T-helper 1 cell treated with Interleukin-12 subunit alpha and Interleukin-12 subunit beta and Interleukin-4 antibody, amounts not matched to agents 30 ng/mL and 1 ng/mL, for 36 hours (primary cell): ENCODE measurements around the gene ZBP1. TPM values are rescaled to one million over a fixed set of nuclear protein-coding genes. Genes with fewer than 3 reads are reported as not detected.

Experiments used
- intact Hi-C: fragments of 100-400 bp; cut with micrococcal nuclease; formaldehyde crosslinking; loops from one replicate; pipeline ENCODE4 v1.15.1; 2024
- total RNA-seq: library from RNA; stranded (reverse); gene quantifications from 2 replicates; pipeline ENCODE4 v1.2.3, GENCODE V29; 2022

The ZBP1 gene, protein sequence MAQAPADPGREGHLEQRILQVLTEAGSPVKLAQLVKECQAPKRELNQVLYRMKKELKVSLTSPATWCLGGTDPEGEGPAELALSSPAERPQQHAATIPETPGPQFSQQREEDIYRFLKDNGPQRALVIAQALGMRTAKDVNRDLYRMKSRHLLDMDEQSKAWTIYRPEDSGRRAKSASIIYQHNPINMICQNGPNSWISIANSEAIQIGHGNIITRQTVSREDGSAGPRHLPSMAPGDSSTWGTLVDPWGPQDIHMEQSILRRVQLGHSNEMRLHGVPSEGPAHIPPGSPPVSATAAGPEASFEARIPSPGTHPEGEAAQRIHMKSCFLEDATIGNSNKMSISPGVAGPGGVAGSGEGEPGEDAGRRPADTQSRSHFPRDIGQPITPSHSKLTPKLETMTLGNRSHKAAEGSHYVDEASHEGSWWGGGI
- 12.5 TPM in 2 replicates for total RNA-seq

DNA sequence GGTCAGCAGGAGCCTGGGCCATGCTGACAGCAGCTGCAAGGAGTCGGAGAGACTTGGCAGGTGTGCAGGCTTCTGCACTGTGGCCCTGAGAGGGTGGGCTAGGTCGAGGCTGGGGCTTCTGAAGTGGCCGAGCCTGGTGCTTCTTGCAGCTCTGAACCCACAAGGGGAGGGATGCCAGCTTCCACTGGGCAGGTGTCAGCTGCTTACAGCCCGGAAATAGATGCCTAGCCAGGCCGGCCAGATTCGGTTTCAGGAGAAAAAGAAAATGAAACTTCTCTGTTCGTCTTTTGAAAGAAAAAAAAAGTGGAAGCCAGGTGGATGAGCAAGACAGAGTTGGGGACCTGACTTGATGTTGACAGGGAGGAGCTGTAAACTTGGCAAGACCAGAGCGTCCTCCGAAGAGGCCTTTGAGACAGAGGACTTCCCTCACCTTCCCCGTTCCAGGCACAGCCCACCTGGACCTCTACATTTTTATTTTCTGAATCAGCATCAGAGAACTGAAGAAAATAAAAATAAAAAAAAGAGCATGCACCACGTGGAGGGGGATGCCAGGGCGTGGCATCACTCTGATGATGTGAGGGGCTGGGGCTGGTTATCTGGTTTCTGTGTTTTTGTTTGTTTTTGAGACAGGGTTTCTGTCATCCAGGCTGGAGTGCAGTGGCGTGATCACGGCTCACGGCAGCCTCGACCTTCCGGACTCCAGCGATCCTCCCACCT lies at the start of gene ZBP1:
TSS of gene ZBP1 (minus strand) at position 153 of the 717 bp plus-strand sequence. CDS start at position 22, 131 bp downstream.
- intact Hi-C loops, result loop anchor here (2.0 kb wide), 2 partner anchors 90 to 222 kb away; partner anchors contain the start of gene PMEPA1

DNA sequence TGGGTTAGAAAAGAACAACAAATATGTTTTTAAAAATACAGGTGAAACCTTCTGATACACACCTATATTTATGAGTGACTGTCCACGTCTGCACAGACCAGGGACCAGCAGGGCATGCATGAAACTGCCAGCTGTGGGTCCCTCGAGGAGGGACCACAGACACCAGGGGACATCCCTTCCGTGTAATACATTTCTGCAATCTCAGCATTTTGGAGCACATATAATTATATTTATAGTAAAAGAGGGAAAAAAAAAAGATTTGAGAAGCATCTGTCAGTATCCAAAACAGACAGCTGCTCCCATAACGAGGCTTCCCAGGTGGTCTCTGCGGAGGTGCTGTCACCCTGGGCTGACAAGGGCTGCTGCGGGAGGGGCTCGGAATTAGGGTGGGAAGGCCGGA lies 49.4 kb upstream of the ZBP1 start:
- intact Hi-C loops, result no loop called here

DNA sequence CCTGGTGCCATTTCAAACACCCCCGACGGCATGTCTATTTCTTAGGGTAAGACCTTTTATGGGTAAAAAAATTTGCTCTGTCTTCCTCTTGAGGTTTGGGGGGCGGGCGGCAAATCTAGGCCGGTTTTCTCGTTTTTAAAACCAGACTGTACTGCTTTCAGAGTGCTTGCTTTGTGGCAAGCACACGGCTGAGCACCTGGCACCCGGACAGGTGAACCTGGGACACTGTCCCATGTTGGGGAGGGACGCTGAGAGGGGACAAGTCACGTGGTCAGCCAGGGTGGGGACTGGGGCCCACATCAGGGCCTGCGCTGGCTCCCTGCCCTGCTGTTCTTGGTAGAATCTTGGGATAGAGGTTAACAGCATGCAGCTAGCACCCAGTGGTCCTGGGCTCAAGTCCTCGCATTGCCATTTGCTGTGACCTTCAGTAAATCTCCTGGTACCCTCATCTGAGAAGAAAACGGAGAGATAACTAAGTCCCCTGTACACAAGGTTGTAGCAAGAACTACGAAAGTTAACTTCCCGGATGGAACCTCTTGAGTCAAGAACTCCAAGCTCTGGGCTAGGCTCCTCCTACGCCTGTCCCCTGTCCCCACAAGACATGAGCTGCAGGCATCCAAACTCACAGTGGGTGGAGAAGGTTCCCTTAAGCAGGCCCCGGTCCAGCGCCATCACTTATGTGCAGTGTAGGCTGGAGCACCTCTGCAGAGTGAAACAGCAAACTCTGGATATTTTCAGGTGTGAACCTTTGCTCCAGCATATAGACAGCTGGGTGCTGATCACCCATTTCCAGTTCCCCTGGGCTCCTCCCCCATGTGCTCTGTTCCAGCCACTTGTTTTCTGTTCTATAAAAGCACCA lies 47.9 kb upstream of the ZBP1 start:
- intact Hi-C loops, result no loop called here

DNA sequence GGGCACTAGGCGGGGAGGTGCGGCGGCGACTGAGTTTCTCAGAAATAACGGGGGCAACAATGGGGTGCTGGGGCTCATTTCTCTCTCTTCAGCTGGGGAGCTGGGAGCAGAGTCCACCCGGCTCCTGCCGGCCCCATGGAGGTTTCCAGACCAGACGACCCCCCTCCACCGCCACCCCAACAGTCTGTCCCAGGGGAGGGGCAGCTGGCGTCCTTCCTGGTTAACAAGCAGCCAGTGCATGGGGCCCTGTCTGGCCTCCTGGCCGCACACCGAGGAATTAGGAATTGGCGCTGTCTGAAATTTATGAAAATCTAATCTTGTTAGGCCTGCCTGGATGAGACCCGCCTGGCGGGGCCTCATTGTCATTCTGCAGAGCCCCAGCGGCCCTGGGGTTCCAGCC lies 47.2 kb upstream of the ZBP1 start:
- intact Hi-C loops, result no loop called here

DNA sequence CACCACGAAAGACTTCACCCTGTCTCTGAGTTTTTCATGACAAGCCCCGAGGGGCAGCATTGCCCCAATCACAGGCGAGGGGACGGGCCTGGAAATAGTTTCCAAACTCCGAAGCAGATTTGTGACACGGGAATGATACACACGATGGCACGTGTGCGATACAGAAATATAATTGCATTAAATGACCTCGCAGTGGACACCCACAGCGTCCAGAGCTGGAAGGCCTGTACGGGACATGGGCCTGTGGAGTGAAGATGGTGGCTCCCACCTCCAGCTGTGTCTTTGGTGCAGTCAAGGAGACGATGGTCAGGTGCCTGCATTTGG lies 46.6 kb upstream of the ZBP1 start:
- intact Hi-C loops, result no loop called here

DNA sequence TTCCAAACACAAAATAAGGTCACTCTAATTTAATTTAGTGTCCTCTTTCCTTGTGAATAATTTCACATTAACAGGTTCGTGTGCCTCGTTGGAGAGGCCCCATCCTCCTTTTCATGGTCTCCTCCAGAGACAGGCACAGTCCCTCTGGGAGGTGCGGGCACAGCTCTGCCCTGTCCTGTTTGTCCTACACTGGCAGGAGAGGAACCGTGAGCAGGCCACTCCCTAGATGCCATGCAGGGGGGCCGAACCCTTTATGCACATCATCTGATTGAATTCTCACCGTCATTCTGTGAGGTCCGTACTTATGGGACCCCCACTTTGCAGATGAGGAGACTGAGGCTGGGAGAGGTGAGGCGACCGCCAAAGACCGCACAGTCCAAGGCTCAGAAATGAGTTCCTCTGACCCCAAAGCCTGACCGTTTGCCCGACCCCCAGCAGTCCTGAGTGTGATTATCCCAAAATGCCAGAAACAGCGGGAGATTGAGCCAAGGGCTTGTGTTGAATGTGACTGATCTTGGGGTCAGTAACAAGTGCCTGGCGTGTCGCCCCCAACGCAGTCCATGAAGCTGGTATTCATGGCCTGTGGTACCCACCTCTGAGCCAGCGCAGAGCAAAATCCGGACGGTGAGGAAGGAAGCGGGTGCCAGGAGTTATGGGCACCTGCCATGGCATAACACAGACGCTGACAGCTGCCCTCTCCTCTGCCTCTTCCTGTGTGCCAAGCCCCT lies 46.0 kb upstream of the ZBP1 start:
- intact Hi-C loops, result no loop called here

DNA sequence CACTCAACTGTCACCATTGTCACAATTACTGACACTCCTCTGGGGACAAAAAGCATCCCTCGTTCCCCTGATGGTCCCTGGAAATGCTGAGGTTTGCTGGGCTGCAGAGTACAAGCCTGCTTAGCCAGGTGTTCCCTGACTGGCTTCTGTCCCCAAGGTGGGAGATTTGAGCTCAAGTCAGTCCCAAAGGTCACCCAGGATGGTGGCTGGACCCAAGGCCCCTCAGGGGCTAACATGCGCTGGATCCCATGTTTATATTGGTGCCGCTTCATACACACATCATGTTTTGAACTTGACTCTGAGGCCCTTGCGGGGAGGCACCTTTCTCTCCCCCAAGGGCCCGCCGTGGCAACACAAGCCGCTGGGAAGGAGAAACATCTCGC lies 45.4 kb upstream of the ZBP1 start:
- intact Hi-C loops, result no loop called here

DNA sequence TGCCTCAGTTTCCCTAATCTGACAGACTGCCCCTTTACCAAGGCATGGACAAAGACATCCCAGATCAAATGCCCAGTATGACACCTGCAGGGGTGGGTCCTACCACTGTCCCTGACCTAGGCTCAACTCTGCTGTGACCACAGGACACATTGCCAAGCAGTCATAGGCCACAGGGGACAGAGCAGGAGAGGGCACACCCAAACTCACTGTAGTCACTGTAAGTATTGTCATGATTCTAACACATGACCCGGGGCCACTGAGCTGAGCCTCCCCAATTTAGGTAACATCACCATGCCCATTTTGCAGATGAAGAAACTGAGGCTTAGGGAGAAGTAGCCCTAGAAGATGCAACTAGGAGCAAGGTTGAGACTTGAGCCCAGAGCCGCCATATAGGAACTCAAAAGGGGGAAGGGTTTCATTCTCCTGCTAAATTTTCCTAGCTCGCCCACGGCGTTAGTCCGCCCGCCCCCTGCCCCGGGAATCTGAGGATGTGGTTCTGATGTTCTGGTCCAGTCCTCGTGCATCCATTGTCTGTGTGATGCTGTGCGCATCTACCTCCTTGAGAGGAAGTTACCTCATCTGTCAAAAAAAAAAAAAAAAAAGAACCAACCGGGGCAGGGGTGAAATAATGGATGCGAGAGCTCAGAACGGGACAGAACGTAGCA lies 44.8 kb upstream of the ZBP1 start:
- intact Hi-C loops, result no loop called here

DNA sequence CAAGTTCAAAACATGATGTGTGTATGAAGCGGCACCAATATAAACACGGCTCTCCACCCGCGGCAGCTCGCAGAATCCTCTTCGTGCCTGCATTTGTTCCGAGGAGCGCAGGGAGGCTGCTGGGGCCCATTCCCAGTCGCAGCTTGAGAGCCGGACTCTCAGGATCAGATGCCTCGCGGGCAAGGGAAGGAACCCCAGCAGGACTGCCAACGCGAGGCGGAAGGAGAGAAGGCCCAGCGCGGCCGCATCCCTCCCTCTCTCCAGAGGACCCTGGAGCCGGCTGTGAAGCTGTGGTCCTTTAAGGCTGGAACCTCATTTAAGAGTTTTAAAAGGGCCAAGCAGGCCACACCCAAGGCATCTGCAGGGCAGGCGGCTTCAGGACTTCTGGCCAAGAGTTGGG lies 44.2 kb upstream of the ZBP1 start:
- intact Hi-C loops, result no loop called here

DNA sequence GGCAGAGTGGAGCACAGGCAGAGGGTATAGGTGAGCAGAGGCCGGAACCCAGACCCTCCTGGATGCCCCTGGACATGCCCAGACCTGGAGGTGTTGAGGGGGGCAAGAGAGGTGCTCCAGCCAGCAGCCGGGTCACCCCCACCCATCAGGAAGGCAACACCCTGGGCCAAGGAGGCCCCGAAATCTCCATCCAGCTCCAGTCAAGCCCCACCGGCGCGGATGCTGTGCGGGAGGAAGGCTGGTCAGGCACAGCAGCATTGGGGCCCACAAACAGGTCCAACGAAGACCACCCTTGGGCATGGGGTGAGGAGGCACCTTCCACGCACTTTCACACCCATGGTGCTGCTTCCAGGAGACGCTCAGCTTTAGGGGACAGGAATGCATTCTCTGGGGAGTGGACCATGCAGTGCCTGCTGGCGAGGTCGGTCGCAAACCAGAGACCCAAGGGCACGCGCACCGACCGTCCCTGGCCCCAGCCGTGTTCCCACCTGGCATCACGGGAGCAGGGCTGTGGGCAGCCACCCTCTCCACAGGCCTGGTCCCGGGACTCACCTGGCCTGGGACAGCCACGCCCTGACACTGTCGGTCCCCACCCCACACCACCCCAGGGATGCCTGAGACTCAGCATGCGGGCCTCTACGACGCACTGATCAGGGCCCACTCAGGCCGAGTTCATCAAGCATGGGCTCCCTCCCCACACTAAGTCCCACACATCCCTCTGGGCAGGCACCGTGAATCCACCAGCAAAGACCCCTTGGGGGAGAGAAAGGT lies 43.6 kb upstream of the ZBP1 start:
- intact Hi-C loops, result no loop called here

DNA sequence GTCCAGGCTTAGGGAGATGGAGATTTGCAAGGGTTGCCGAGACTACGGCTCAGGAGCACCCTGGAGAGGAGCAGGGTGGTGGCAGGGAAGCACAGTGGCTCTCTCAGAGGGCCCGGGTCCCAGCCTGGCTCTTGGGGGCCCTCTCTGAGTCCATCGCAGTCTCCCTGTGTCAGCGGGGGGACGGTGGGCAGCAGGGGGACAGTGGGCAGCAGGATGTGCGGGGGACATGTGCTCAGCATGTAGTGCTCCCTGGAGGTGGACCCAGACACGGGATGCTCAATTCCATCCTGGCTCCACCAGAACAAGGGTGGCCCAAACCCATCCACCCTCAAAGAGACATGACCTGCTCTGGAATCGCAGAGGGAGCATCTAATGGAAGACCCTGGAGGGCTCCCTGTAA lies 43.0 kb upstream of the ZBP1 start:
- intact Hi-C loops, result no loop called here

DNA sequence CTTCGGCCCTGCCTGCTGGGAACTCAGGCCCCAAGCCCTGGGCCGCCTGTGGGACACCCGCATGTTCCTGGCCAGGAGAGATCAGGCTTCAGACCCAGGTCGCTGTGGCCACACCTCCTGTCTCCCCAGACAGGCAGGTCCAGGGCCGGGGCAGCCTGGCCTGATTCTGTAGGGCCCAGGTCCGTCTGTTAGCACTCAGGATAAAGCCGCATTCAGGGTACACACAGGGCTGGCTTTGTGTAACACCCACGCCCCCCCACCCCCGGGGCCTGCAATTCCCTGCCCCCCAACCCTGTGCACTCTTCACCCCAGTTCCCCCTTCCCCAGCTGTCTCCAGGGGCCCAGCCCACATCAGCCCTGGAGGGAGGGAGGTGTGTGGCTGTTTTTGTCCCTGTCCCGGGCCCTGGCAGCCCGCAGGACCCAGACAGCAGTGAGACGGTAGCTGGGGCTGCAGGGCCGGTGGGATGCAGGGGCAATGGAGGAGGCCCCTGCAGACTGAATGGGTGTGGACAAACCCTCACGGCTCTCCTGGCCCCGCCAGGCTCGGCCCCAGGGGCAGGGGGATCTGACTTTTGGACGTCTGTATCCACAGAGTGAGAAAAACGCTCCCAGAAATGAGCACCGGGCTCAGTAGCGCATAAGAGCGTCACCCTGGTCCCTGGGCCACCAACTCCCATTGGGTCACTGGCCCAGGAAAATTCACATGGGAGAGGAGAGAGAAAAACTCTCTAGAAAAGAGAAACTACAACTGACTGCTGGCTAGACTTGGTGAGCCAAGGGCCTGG lies 42.4 kb upstream of the ZBP1 start:
- intact Hi-C loops, result no loop called here

DNA sequence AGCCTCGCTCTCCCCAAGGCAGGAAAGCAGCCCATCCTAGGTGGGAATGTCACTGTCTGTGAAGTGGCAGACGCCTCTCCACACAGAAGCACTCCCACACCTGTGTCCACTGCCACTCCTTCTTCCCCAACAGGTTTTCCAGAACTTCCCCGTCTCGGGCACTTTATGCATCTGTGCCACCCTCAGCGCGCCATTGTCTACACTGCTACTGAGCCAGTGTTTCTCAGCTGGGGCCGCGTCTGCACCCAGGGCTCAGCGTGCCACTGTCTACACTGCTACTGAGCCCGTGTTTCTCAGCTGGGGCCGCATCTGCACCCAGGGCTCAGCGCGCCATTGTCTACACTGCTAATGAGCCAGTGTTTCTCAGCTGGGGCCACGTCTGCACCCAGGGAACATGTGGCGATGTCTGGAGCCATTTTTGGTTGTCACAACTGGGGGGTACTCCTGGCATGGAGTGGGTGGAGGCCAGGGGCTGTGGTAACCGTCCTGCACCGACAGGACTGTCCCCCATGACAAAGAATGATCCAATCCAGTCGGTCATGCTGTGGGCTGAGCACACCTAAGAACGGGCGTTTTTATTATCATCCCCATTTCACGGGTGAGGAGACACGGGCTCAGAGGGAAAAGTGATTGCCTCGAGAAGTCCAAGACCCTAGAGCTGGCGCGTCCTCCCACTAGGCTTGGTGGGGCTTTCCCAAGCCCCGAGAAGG lies 41.7 kb upstream of the ZBP1 start:
- intact Hi-C loops, result no loop called here

DNA sequence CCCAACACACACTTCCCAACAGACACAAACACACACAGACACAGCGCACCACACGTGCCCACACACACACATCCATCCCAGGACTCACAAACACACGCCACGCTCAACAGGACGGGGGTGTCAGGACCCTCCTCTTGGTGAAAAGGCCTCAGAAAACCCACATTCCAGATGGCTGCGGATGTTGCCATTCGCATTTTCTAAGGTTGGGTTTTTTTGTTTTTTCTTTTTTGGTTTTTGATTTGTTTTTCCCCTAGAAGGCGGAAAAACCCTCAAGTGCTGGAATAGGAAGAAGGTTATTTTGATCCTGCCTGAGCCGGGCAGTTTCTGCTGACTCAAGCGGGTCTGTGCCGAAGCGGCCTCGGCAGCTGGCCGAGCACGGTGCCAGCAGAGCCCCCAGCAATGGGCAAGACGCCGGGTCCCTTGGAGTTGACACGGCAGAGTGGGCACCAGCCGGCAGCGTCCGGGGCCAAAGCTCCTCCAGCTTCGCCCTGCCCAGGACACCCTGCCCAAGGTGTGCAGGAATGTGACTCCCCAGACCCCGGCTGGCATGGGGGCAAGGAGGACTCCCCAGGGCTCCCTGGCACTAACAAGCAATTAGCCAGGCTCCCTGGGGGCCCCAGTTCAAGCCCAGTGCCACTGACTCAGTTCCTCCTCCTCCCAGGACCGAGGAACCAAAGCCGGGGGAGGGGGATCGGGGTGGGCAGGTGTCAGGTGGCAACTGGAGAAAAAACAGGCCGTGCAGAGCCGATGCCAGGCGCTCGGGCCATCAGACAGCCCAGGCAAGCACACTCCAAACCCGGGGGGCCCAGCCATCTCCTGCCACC lies 40.9 kb upstream of the ZBP1 start:
- intact Hi-C loops, result no loop called here

DNA sequence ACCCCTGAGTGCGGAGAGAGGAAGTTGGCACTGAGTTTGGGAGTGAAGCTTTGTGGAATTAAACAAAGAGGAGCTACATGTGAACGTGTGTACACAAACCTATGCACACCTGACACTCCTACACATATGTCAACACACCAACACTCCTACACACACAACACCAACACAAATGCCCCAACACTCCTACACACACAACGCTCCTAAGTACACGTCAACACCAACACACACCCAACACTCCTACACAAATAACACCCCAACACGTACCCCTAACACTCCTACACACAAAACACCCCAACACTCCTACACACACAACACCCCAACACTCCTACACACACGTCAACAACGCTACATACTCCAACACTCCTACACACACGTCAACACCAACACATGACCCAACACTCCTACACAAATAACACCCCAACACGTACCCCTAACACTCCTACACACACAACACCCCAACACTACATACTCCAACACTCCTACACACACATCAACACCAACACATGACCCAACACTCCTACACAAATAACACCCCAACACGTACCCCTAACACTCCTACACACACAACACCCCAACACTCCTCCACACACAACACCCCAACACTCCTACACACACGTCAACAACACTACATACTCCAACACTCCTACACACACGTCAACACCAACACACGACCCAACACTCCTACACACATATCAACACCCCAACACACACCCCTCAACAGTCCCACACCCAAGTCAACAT lies 40.1 kb upstream of the ZBP1 start:
- intact Hi-C loops, result no loop called here

DNA sequence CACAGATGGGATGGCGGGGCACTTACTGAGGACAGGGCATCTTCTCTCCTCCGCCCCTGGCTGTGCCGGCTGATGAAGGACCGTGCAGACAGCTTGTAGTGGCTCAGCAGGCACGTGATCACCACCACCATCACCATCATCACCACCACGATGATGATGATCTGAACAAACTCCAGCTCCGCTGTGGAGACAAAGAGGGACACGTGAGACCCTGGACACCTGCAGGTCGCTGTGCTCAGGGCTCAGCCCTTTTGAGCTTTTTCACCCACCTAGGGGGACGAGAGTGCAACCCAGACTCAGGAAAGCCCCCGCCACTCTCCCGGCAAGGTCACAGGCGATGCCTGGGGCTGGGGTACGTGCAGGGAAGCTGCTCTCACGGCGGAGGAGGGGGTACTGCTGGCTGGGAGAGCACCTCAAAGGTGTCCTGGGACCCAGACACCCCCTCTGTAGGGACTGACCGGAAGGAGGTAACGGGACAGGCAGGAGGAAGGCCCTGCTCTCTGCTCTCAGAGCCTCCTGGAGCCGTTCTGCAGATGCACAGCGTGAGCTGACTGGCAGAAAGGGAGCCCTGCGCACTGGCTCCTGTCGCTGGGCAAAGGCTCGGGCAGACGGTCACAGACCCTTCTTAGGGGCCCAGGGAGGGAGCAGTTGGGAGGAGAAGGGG lies 39.4 kb upstream of the ZBP1 start:
- intact Hi-C loops, result no loop called here
